ENCODE results near the gene SLC43A1. TPM values are rescaled to one million over a fixed set of nuclear protein-coding genes. Genes with fewer than 3 reads are reported as not detected.

SLC43A1 gene
- 10 to 100 TPM in 2 of 8 experiments, 1 to 10 TPM in 4, under 1 TPM in 2; 0.32 to 13.7 (median 2.1) TPM for total RNA-seq

DNA sequence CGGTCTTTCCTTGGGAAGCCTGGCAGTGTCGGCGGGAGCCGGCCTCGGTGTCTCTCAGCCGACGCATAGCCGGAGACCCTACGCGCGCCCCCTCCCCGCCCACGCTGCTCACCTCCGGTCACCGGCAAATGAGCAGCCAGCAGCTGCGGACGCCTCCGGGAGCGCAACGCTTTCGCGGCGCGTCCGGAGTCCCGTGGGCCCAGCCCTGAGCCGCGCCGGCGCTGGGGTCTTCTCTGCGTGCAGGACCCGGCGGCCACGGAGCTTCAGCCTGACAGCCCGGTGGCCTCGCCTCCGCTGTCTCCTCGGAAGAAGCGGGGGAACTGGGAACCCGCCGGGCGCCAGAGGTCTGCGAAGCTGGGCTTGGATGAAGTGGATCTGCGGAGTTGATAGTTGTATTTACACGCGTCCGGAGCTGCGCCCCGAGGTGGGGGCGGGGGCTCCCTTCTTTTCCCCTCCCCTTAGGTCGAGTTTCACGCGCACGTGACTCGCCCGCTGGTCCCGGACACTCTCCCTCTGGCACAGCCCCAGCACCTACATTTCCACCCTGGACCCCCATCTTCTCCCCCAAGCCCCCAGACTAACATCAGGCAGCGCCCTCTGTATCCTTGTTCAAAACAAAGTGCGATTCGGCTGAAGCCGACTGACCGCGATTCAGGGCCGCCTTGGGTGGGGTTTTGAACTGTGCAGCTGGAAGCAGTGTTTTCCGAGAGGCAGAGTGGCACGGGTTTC lies at the start of gene SLC43A1:
TSS of gene SLC43A1 (minus strand) at position 371 of the 729 bp plus-strand sequence. CDS start 1,591 bp downstream, outside the sequence.
- 0 to 2% (median 0%) methylated on average over 1 to 10 of the region's 66 CpGs; no CpG with 5 or more reads in 3 of the 10 experiments for WGBS, 10 experiments
- peak; percentile 58 to 70 (median 61) for ATAC-seq (replicated peaks in 6 of 8)
- in situ Hi-C loops (cut with MboI; ENCODE audit: low pct_unique_long_range_greater_than_20kb in 2 of 9, low sequenced_read_pairs in 9 of 9, unreplicated experiment in 9 of 9) = loop anchor here in 1 of 9 experiments (25.0 kb wide), 1 partner anchor 178 kb away; the partner anchor contains the start of genes P2RX3 and SSRP1
- no peak within 1 kb of the TSS for H3K27ac ChIP-seq
- peaks cover 5 to 10% of the 10 kb centered on the region in 2 donors for H3K4me1 ChIP-seq (replicated peaks in 1 of 2)
- peak within 1 kb of the TSS; percentile 39 to 57 (median 48) for H3K4me3 ChIP-seq

- 18 to 100% (median 80%) methylated on average over 1 to 4 of the region's 4 CpGs; no CpG with 5 or more reads in 1 of the 10 experiments for WGBS, 10 experiments
- H3K4me1 ChIP-seq (replicated peaks in 1 of 2) = peaks cover 8% of the 10 kb centered on the region in 2 donors
- in situ Hi-C loops (cut with MboI; ENCODE audit: low pct_unique_long_range_greater_than_20kb in 2 of 9, low sequenced_read_pairs in 9 of 9, unreplicated experiment in 9 of 9) = loop anchor here in 1 of 9 experiments (10.0 kb wide), 1 partner anchor 82 kb away; the partner anchor contains the start of gene YPEL4
- no peak for ATAC-seq (replicated peaks in 6 of 8)
- no peak overlapping the region for H3K27ac ChIP-seq
- H3K4me3 ChIP-seq = no peak overlapping the region
Observed at GRCh38 chr11:57562596-57562995, 47.1 kb upstream of the SLC43A1 start.

DNA sequence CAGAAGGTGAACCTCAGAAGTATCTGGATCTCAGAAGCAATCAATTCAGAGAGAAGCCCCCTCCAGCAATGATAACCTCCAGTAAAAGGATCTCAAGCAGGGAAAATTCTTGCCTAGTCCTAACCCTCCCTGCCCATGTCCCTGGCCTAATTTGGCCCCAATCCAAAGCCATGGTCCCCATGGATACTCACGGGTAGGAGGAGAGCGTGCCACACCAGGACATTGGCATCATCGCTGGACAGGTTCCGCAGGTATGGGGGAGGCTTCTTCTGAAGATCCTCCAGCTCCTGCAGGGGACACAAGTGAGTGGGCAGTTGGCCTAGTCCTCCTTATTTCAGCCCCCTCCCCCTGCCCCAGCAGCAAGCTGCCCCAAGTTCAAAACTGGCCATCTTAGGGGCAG lies 44.6 kb upstream of the SLC43A1 start:
- Histone ChIP-seq H3K4me3 (no peak overlapping the region), H3K27ac (no peak overlapping the region), H3K4me1 (replicated peaks in 1 of 2) (no peaks in the 10 kb centered on the region)
- in situ Hi-C loops (cut with MboI; ENCODE audit: low pct_unique_long_range_greater_than_20kb in 2 of 9, low sequenced_read_pairs in 9 of 9, unreplicated experiment in 9 of 9) = loop anchor here in 1 of 9 experiments (10.0 kb wide), 1 partner anchor 85 kb away; the partner anchor contains the start of gene YPEL4
- WGBS, 10 experiments = 72 to 100% (median 91%) methylated on average over 2 to 4 of the region's 4 CpGs; no CpG with 5 or more reads in 6 of the 10 experiments
- ATAC-seq (replicated peaks in 6 of 8) = no peak

- WGBS, 10 experiments = 17 to 87% (median 75%) methylated on average over 1 to 6 of the region's 8 CpGs; no CpG with 5 or more reads in 5 of the 10 experiments
- ATAC-seq (replicated peaks in 6 of 8) = no peak
- Histone ChIP-seq H3K4me3 (no peak overlapping the region), H3K4me1 (replicated peaks in 1 of 2) (no peaks in the 10 kb centered on the region), H3K27ac (no peak overlapping the region)
- in situ Hi-C loops (cut with MboI; ENCODE audit: low pct_unique_long_range_greater_than_20kb in 2 of 9, low sequenced_read_pairs in 9 of 9, unreplicated experiment in 9 of 9) = no loop called here
Observed at GRCh38 chr11:57556041-57556440, 40.5 kb upstream of the SLC43A1 start.

DNA sequence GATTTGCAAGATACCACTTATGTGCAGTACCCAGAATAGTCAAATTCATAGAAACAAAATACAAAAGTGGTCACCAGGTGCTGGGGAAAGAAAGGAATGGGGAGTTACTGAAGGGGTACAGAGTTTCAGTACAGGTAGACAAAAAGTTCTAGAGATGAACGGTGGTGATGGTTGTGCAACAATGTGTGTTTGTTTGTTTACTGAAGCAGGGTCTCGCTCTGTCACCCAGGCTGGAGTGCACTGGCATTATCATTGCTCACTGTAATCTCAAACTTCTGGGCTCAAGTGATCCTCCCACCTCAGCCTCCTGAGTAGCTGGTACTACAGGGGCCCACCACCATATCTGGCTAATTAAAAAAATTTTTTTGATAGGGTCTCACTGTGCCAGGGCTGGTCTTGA lies 39.9 kb upstream of the SLC43A1 start:
- H3K4me1 ChIP-seq (replicated peaks in 1 of 2) = no peaks in the 10 kb centered on the region
- 50 to 86% (median 82%) methylated on average over 1 of the region's 2 CpGs; no CpG with 5 or more reads in 6 of the 10 experiments for WGBS, 10 experiments
- no peak overlapping the region for H3K27ac ChIP-seq
- in situ Hi-C loops (cut with MboI; ENCODE audit: low pct_unique_long_range_greater_than_20kb in 2 of 9, low sequenced_read_pairs in 9 of 9, unreplicated experiment in 9 of 9) = no loop called here
- no peak overlapping the region for H3K4me3 ChIP-seq
- ATAC-seq (replicated peaks in 6 of 8) = no peak

GRCh38 chr11:57552479-57552878 lies 37.0 kb upstream of the SLC43A1 start:
- Histone ChIP-seq H3K4me1 (replicated peaks in 1 of 2) (no peaks in the 10 kb centered on the region), H3K27ac (no peak overlapping the region), H3K4me3 (no peak overlapping the region)
- WGBS, 10 experiments = 91 to 100% (median 93%) methylated on average over 4 of the region's 5 CpGs; no CpG with 5 or more reads in 7 of the 10 experiments
- in situ Hi-C loops (cut with MboI; ENCODE audit: low pct_unique_long_range_greater_than_20kb in 2 of 9, low sequenced_read_pairs in 9 of 9, unreplicated experiment in 9 of 9) = no loop called here
- no peak for ATAC-seq (replicated peaks in 6 of 8)

GRCh38 chr11:57551941-57552340 lies 36.4 kb upstream of the SLC43A1 start:
- in situ Hi-C loops (cut with MboI; ENCODE audit: low pct_unique_long_range_greater_than_20kb in 2 of 9, low sequenced_read_pairs in 9 of 9, unreplicated experiment in 9 of 9) = no loop called here
- WGBS, 10 experiments = 40 to 80% methylated on average over 1 of the region's 4 CpGs; no CpG with 5 or more reads in 8 of the 10 experiments
- no peak overlapping the region for H3K27ac ChIP-seq
- no peaks in the 10 kb centered on the region for H3K4me1 ChIP-seq (replicated peaks in 1 of 2)
- ATAC-seq (replicated peaks in 6 of 8) = no peak
- H3K4me3 ChIP-seq = no peak overlapping the region

- in situ Hi-C loops (cut with MboI; ENCODE audit: low pct_unique_long_range_greater_than_20kb in 2 of 9, low sequenced_read_pairs in 9 of 9, unreplicated experiment in 9 of 9) = loop anchor here in 1 of 9 experiments (25.0 kb wide), 1 partner anchor 188 kb away; no protein-coding TSS in a partner anchor
- Histone ChIP-seq H3K4me3 (no peak overlapping the region), H3K27ac (no peak overlapping the region), H3K4me1 (replicated peaks in 1 of 2) (no peaks in the 10 kb centered on the region)
- ATAC-seq (replicated peaks in 6 of 8) = no peak
- WGBS, 10 experiments = 84 to 100% (median 100%) methylated on average over 1 to 6 of the region's 8 CpGs; no CpG with 5 or more reads in 6 of the 10 experiments
Observed at GRCh38 chr11:57549983-57550382, 34.5 kb upstream of the SLC43A1 start.

- in situ Hi-C loops (cut with MboI; ENCODE audit: low pct_unique_long_range_greater_than_20kb in 2 of 9, low sequenced_read_pairs in 9 of 9, unreplicated experiment in 9 of 9) = loop anchor here in 1 of 9 experiments (25.0 kb wide), 1 partner anchor 186 kb away; no protein-coding TSS in a partner anchor
- Histone ChIP-seq H3K4me3 (no peak overlapping the region), H3K27ac (no peak overlapping the region), H3K4me1 (replicated peaks in 1 of 2) (no peaks in the 10 kb centered on the region)
- WGBS, 10 experiments = 40 to 100% (median 60%) methylated on average over 1 to 5 of the region's 6 CpGs; no CpG with 5 or more reads in 4 of the 10 experiments
- no peak for ATAC-seq (replicated peaks in 6 of 8)
Observed at GRCh38 chr11:57547854-57548377, 32.4 kb upstream of the SLC43A1 start.

DNA sequence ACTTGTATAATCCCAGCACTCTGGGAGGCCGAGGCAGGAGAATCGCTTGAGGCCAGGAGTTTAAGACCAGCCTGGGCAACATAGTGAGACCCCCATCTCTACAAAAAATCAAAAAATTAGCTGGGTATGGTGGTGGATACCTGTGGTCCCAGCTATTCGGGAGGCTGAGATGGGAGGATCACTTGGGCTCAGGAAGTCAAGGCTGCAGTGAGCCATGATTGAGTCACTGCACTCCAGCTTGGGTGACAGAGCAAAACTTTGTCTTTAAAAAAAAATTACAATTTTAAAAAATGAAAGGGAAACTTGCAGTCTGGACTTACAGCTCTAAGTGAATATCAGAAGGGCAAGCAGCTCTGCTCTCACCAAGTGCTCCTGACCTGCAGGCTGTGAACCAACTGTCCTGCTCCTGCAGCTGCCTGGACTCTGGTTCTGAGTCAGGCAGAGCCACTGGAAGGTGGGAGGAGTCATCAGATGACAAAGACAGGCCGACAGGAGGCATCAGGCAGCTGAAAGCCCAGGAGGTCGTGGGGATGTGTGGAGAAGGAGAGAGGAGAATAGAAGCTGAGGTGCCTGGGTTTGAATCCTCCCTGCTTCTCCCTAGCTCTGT lies 31.5 kb upstream of the SLC43A1 start:
- peak; percentile 47 to 83 (median 73) for ATAC-seq (replicated peaks in 6 of 8)
- Histone ChIP-seq H3K4me3 (no peak overlapping the region), H3K4me1 (replicated peaks in 1 of 2) (no peaks in the 10 kb centered on the region), H3K27ac (no peak overlapping the region)
- 0 to 100% (median 59%) methylated on average over 2 to 5 of the region's 5 CpGs; no CpG with 5 or more reads in 4 of the 10 experiments for WGBS, 10 experiments
- in situ Hi-C loops (cut with MboI; ENCODE audit: low pct_unique_long_range_greater_than_20kb in 2 of 9, low sequenced_read_pairs in 9 of 9, unreplicated experiment in 9 of 9) = loop anchor here in 1 of 9 experiments (25.0 kb wide), 1 partner anchor 185 kb away; no protein-coding TSS in a partner anchor

- in situ Hi-C loops (cut with MboI; ENCODE audit: low pct_unique_long_range_greater_than_20kb in 2 of 9, low sequenced_read_pairs in 9 of 9, unreplicated experiment in 9 of 9) = loop anchor here in 1 of 9 experiments (25.0 kb wide), 1 partner anchor 184 kb away; no protein-coding TSS in a partner anchor
- ATAC-seq (replicated peaks in 6 of 8) = no peak
- no peaks in the 10 kb centered on the region for H3K4me1 ChIP-seq (replicated peaks in 1 of 2)
- 100% methylated on average over 5 of the region's 7 CpGs; no CpG with 5 or more reads in 9 of the 10 experiments for WGBS, 10 experiments
- H3K27ac ChIP-seq = no peak overlapping the region
- H3K4me3 ChIP-seq = no peak overlapping the region
Observed at GRCh38 chr11:57546451-57546850, 30.9 kb upstream of the SLC43A1 start.

GRCh38 chr11:57545883-57546282 lies 30.4 kb upstream of the SLC43A1 start:
- ATAC-seq (replicated peaks in 6 of 8) = no peak
- no peak overlapping the region for H3K4me3 ChIP-seq
- H3K27ac ChIP-seq = no peak overlapping the region
- H3K4me1 ChIP-seq (replicated peaks in 1 of 2) = no peaks in the 10 kb centered on the region
- 100% methylated on average over 2 of the region's 13 CpGs; no CpG with 5 or more reads in 9 of the 10 experiments for WGBS, 10 experiments
- in situ Hi-C loops (cut with MboI; ENCODE audit: low pct_unique_long_range_greater_than_20kb in 2 of 9, low sequenced_read_pairs in 9 of 9, unreplicated experiment in 9 of 9) = loop anchor here in 1 of 9 experiments (25.0 kb wide), 1 partner anchor 184 kb away; no protein-coding TSS in a partner anchor

Data from motor neuron (in vitro differentiated cells).